Activated T-helper 1 cell treated with Interleukin-2 at 50 U/mL for 16 hours (primary cell): ENCODE measurements around the gene PLSCR2.
"Not testable (repeated sequence)": the region's sequence is repeated elsewhere in the genome, so short reads cannot be mapped to it uniquely, and the experiment has no call there.

Experiments
- DNase-seq: peaks from one replicate; pipeline ENCODE4 v3.0.0-alpha.2; 2020; ENCODE audit warnings: low read depth

The PLSCR2 gene, protein sequence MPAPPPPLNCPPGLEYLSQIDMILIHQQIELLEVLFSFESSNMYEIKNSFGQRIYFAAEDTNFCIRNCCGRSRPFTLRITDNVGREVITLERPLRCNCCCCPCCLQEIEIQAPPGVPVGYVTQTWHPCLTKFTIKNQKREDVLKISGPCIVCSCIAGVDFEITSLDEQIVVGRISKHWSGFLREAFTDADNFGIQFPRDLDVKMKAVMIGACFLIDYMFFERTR

DNA sequence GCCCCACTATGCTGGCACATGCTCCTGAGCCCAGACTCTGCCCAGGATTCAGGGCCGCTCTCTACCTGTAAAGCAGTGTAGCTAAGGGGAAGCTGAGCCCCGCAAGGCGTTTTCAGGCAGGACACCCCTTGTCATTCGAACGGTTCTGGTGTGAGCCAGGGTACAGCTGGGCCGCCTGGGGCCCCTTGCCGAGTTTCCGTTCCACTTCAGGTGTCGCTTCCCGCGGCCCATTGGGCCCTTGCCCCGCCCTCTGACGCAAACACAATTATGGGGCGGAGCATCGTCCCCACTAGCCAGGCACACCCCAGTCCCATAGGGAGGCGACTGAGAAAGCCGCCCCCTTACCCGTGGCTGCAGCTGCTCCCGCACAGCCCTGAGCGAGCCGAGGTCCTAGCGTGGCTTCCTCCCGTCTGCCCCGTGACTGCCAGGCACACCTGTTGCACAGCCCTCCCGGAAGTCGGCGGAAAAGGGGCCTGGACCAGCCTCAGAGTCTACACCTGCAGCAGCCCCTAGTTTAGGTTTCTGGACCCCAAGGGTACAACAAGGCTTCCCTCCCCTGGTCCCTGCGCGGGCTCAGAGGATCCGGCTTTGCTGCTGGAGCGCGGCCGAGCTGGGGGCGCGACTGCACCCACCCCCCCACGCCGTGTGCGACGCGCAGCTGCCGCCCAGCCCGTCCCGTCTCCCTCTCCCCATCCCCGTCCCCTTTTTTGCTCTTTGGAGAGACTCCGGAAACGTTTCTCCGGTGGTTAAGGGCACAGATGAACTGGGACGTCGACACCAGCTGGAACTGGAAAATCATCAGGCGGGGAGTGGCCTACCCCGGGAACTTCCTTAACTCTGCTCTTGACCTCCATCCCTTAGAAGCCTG lies at the start of gene PLSCR2:
Gene PLSCR2 (minus strand): TSS at position 412 of the 868 bp plus-strand sequence. CDS start 9,657 bp downstream, outside the sequence.
- DNase-seq, result peak; percentile 58

DNA sequence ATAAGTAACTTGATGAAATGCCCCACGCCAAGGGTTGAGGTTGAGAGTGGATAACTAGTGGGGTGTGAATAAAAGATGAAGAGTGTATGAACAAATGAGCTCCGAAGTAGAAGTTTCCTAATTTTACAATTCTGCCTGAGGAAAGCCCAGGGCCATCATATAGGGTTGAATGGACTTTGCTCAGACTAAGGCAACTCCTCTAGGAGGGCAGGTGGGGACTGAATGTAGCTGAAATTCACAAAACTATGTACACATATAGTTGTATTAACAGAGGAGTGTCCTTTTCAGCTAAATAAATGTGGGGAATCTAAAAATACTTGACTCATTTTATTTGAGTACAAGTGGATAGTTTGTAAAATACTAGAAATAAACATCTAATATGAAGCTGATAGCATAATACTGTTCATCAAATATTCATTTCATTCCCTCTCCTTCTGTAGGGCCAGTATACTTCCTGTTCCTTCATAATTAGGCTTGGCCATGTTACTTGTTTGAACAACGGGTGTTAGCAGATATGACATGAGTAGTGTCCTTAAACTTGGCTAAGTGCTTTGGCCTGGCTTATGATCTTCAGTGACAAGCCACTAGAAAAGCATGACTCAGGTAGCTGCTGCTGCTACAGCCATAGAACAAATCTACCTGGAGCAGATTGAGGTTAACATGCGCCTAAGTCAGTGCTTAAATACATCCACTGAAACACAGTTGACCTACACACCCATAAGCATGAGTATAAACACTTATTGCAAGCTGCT lies 48.5 kb upstream of the PLSCR2 start:
- DNase-seq, result no peak

DNA sequence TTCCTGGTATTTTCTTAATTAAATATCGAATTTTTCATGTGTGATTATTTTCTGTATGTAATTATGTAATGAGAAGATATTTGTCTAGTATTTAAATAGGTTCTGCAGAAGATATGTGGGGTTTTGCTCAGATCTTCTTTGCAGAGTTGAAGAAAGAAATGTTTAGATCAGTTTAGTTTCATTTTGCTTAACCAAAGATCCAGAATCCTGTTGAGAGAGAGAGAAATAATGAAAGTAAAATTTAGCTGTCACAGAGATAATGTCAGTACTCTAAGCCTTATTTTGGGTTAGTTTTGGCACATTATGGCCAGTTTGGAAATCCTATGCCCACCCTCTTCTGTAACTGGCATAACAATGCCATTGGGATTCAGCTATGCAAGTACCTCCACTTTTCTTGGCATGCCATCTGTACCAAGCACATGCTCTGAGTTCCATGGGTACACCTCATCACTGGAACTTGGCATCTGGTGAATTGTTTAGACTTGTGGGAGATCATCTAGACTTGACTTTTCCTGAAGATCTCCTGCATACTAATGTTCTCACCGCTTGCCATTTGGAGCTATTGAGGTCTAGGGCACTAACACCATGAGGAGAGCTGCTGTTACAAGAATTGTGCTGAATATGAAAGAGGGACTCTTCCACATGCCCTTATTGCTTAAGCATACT lies 44.2 kb upstream of the PLSCR2 start:
- no peak for DNase-seq

DNA sequence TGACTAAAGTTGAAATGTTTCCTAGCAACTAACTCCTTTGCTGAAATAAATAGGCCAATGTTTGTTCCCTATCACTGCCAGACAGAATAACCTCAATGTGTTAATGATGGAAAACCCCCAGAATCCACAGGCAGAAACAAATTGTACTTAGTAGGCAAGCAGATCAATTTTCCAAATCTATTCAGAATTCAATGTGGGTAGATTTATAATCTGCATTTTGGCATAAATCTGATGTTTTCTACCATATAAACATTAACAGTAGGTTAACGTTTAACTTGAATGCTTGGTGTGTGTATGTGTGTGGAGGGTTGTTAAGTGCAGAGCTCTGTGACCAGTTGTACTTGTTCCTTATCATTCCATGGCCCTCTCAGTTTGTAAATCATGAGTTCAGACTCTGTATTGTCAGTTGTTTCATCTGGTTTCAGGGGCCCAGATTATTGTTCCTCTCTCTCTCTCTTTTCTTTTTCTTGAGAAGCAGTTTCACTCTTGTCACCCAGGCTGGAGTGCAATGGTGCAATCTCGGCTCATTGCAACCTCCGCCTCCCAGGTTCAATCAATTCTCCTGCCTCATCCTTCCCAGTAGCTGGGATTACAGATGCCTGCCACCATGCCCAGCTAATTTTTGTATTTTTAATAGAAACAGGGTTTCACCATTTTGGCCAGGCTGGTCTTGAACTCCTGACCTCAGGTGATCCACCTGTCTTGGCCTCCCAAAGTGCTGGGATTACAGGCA lies 42.2 kb upstream of the PLSCR2 start:
- no peak for DNase-seq

DNA sequence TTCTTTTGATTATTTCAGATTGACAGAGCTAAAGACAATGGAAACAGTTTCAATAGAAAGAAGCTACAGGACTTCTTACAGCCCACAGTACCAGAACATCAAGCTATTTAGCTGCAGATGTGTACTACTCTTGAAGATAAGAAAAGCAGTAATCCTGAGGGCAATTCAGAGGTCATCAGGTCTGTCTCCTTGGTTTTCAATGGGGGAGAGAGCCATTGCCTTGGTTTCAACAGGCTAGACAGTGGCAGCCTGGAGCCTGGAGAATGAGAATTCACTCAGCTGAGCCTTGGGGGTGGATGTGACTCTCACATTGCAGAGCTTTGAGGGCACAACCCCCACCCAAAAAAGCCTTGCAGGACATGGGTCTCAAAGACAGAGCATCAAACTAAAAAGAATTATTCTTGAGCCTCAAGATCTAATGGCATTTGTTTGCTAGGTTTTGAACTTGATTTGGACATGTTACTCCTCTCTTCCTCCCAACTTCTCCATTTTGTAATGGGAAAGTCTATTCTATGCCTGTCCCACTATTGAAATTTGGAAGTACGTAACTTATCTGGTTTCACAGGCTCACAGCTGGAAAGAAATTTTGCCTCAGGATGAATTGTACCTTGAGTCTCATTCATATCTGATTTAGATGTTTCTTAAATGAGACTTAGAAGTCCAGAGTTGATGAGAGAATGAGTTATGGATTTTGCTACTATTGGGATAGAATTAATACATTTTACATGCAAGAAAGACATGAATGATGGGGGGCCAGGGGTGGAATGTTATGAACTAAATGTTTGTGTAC lies 38.2 kb upstream of the PLSCR2 start:
- DNase-seq, result no peak

DNA sequence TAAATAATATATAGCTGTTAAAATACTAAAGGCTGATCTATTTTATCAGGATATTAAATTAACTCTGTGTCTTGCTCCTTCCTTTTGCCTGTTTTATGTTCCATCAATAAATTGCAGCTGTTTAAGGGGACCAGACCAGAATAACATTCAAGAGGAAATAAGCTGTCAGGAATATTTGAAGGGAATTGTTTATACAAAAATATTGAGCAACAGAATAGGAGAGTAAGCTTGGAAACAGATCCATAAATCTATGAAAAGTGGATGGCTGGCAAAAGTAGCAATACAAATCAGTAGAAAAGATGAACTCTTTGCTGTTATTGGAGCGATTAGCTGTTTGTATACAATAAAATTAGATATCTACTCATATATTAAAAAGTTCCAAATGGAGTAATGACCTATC lies 36.2 kb upstream of the PLSCR2 start:
- DNase-seq, result no peak

DNA sequence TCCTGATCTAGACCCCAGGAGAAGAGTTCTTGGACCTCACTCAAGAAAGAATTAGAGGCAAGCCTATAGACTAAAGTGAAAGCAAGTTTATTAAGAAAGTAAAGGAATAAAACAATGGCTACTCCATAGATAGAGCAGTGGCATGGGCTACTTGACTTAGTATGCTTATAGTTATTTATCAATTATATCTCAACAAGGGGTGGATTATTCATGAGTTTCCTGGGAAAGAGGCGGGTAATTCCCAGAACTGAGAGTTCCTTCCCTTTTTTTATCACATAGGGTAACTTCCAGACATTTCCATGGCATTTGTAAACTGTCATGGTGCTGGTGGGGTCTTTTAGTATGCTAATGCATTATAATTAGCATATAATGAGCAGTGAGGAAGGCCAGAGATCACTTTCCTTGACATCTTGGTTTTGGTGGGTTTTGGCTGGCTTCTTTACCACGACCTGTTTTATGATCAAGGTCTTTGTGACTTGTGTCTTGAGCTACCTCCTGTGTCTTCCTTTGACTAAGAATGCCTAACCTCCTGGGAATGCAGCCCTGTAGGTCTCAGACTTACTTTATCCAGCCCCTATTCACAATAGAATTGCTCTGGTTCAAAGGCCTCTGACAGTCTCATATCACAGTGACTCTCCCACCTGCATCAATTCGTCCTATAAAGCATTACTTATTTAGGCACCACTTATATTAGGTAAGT lies 35.3 kb upstream of the PLSCR2 start:
- no peak for DNase-seq

DNA sequence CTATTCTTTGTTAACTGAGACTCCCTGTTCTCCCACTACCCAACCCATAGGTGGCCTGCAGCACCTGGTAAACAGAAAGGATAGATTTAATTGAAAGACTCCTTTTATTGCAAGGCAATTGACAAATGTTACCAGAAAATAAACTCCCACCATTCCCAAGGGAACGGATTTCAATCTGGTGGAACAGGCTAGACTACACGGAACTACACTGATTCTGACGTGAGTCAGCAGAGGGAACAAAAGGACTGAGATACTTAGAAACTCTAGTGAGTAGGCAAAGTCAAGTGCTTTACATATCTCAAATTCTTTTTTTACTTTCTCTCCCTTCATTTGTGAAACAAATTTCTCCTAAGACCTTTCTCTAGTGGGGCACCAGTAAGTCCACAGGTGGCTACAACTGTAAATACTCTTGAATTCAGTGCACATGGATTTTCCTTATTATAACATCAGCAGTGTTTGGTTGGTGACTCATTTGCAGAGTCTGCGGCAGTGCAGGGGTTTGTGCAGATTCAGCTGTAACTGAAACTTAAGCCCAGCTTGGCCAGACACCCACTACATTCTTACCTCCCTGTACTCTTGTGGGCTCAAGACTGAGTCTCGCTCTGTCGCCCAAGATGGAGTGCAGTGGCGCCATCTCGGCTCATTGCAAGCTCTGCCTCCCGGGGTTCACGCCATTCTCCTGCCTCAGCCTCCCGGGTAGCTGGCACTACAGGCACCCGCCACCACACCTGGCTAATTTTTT lies 34.3 kb upstream of the PLSCR2 start:
- DNase-seq, result no peak

DNA sequence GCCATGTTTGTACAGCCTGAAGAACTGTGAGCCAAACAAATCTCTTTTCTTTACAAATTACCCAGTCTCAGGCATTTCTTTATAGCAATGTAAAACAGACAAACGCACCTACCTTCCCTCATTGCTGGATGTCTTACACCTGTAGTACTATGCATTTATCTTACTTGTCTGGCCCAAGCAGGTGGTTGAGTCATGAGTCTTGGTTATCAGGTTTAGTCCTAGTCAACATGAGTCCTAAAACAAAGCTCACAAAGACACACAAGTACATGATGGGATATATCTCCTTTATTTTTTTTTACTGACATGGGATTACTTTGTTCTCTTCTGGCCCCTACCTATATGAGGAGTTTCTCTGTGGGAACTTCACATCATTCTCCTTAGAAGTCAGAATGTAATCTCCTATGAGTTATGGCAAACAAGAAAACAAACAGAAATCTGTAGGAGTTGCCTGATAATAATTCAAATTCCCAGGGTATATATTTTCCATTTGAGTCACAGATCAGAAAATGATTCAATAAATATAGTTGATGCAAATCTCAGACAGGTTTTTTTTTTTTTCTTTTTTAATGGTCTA lies 33.6 kb upstream of the PLSCR2 start:
- no peak for DNase-seq

DNA sequence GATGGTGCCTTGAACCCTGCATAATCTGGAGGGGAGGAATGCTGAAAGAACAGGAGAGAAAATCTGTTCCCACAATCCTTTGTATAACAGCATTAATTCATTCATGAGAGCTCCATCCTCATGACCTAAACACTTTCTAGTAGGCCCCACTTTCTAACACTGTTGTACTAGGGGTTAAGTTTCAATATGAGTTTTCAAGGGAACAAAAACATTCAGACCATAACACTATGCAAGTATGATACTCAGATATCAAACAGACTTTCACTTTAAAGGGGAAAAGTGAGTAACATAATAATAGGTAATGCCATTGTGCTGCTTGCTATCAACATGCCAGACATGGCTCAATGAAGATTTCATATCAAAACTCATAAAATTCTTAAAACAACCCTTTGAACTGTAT lies 32.4 kb upstream of the PLSCR2 start:
- DNase-seq, result no peak

DNA sequence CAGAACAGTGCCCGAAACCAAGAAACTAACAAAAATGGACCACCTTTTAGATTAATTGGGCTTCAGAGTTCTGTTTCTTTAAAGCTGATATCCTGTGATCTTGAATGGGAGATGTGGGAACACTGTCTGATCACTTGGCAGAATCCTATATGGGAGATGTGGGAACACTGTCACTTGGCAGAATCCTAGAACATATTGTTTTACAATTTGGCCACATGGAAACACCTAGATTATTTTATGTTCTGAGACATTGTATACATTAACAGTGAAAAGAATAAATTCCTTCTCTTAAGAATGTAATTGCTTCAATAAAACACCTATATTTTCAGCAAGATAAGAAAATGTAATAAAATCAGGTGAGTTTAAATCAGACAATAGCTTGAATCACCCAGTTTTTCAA lies 30.3 kb upstream of the PLSCR2 start:
- no peak for DNase-seq

DNA sequence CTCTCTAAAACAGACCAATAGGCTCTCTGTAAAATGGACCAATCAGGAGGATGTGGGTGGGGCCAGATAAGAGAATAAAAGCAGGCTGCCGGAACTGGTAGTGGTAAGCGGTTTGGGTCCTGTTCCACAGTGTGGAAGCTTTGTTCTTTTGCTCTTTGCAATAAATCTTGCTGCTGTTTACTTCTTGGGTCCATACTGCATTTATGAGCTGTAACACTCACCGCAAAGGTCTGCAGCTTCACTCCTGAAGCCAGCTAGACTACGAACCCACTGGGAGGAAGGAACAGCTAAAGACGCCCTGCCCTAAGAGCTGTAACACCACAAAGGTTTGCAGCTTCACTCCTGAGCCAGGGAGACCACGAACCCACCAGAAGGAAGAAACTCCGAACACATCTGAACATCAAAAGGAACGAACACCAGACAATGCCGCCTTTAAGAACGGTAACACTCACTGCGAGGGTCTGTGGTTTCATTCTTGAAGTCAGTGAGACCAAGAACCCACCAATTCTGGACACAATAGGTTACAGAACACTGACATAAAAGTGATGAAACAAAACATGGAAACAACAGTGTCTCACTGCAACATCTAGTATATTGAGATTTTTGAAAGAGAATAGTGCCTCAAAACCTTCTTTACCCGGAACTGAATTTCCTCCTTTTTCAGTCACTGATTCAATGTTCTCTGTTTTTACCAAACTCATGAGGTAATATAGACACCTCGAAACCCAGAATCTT lies 28.8 kb upstream of the PLSCR2 start:
- DNase-seq, result no peak

DNA sequence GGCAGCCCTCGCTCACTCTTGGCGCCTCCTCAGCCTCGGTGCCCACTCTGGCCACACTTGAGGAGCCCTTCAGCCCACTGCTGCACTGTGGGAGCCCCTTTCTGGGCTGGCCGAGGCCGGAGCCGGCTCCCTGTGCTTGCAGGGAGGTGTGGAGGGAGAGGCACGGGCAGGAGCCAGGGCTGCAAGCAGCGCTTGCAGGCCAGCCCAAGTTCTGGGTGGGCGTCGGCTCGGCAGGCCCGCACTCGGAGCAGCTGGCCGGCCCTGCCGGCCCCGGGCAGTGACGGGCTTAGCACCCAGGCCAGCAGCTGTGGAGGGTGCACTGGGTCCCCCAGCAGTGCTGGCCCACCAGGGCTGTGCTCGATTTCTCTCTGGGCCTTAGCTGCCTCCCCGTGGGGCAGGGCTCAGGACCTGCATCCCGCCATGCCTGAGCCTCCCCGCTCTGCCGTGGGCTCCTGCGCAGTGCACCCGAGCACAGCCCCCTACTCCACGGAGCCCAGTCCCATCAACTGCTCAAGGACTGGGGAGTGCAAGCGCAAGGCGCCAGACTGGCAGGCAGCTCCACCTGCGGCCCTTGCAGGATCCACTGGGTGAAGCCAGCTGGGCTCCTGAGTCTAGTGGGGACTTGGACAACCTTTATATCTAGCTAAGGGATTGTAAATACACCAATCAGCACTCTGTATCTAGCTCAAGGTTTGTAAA lies 27.9 kb upstream of the PLSCR2 start:
- DNase-seq, result not testable (repeated sequence)

DNA sequence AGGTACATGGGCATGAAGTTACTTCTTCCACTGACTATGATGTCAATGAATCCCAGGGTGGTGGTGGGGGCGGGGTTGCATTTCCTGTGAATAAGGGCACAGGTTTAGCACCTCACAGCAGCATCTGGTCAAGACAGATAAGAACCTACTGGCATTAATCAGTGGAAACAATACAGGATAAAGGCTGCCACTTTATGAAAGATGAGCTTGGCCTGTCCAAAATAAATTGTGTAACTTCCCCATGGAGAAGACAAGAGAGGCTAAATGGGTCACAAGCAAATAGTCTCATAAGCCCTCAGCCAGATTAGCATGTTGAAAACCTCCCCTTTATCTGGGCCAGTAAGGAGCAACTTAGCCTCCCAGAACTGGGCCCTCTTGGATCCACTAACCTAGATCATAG lies 27.4 kb upstream of the PLSCR2 start:
- no peak for DNase-seq

DNA sequence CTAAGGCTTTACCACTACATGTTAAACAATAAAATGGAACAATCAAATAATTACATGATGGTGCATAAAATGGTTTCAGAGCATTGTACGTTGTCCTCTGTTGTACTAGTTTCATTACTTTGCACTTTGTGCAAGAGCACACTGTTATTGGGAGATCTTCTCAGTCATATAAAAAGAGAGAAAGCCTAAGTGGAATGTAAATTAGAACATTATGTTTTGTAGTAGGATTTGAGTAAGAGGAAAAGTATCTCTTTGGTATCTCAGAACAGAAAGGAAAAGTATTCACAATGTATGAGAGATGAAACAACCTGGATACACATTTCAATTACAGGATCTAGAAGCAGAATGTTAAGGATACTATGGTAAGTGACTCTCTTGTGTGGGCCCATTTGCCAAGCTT lies 26.9 kb upstream of the PLSCR2 start:
- no peak for DNase-seq

DNA sequence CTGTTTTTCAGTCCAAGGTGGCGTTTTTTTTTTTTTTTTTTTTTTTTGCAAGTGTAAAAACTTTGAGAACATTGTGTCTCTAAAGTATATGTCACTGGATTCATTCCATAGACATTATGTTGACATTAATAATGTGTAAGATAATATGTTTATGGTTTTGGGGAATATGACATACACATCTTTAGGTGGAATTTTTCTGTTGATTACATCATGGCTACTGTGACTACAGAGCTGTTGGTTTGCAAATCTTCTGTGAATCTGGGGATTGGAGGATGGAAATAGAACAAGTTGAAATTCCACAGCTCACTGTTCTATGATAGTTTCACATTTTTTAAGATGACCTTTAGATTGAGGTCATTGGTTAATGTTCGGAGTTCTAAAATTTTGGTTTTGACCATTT lies 24.4 kb upstream of the PLSCR2 start:
- no peak for DNase-seq

DNA sequence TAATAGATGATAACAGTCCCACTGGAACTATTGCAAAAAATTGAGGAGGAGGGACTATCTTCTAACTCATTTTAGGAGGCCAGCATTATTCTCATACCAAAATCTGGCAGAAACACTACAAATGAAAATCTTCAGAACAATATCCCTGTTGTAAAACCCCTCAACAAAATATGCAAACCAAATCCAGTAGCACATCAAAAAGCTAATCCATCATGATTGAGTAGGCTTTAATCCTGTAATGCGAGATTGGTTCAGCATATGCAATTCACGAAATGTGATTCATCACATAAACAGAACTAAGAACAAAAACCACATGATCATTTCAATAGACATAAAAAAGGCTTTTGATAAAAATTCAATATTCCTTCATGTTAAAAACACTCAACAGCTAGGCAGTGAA lies 23.9 kb upstream of the PLSCR2 start:
- DNase-seq, result no peak

DNA sequence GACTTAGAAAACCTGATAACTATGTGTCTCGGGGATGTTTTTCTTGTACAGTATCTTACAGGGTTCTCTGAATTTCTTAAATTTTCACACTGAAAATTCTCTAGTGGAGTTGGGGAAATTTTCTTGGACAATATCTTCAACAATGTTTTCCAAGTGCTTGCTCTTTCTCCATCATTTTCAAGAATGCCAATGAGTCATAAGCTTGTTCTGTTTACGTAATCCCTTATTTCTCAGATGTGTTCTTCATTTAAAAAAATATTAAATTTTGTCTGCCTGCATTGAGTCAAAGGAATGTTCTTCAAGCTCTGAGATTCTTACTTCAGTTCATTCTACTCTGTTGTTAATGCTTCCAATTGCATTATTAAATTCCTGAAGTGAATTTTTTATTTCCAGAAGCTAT lies 21.9 kb upstream of the PLSCR2 start:
- DNase-seq, result no peak
